GM04504 (cell line): Measurements from ENCODE around the gene PLEKHM3.
"Not testable (repeated sequence)": the region's sequence is repeated elsewhere in the genome, so short reads cannot be mapped to it uniquely, and the experiment has no call there.

Source experiments
- DNase-seq: peaks from one replicate; pipeline ENCODE4 v3.0.0-alpha.2; 2012; ENCODE audit warnings: low read depth

Gene PLEKHM3

DNA sequence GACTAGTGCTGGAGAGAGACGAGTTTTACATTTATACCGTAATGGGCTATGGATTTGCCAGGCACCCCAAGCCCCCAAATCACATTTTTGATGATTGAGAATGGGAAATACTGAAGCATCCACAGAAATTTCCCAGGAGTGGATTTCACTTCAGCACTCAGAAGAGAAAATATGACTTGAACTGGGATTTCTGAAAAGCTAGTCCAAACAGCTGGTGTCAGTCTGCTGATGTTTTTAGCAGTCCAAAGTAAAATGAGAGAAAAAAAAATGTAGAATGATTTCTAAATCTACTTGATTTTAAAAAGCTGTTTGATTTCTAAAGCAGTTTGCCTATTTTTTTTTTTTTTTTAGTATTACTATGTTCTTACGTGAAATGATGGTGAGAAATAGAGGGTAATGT, 105.0 kb downstream of the PLEKHM3 start:
- DNase-seq, result no peak

DNA sequence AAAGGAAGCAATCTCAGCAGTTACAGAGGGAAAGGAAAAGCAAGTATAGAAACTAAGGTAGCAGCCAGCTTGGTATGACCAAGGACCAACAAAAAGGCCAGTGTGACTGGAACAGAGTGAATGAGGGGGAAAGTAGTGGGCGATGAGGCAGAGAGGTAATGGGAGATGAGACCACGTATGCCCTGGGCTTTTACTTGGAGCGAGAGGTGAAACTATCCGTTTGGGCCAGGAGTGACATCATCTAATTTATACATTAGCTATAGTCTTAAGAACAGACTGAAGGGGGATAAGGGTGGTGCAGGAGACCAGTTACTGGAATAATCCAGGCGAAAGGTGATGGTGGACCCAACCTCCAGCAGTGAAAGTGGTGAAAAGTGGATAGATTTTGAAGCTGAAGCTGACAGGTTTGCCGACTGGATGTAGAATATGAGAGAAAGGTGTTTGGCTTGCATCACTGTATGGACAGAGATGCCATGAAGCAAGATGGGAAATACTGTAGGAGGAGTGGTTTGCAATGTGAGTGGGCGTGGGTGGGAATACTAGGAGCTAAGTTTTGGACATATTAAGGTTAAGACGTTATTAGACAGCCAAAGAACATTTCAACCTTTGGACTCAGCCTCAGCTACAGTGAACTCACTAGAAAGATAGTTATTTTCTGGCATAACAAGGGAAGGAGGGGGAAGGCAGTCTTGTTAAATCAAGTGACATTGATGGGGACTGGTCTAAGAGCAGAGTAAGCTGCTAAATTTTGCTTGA, 106.0 kb downstream of the PLEKHM3 start:
- DNase-seq, result no peak

DNA sequence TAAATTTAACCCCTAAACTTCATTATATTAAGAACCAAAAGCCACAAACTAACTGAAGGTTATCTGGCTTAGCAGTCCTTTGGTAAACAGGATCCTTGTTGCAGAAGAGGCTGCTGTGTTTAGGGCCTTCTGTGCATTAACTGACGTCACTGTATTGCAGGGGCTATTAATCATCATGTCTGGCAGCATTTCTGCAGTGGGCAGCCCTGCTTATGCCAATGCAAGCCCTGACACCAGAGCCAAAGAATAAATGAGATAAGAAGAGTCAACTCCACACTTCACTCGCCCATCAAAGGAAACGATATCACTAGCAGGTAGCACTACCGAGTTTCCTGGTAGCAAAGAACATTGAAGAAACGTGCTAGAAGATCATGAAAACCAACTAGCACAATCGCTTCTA, 110.6 kb downstream of the PLEKHM3 start:
- DNase-seq, result no peak

DNA sequence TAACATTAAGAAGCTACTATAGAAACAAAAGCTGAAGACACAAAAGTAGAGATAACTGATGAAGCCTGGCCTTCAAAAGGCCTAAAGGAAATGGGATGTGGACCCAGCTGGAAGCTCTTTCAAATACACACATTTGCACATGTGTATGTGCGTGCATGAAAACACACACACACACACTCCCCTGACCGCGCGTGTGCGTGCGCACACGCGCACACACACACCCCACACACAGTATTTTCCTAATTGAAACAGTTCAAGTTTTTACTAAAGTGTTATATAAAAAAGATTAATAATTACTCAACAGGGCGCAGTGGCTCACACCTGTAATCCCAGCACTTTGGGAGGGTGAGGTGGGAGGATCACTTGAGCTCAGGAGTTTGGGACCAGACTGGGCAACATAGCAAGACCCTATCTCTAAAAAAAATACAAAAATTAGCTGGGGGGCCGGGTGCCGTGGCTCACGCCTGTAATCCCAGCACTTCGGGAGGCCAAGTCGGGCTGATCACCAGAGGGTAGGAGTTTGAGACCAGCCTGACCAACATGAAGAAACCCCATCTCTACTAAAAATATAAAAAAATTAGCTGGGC, 111.5 kb downstream of the PLEKHM3 start:
- DNase-seq, result no peak

DNA sequence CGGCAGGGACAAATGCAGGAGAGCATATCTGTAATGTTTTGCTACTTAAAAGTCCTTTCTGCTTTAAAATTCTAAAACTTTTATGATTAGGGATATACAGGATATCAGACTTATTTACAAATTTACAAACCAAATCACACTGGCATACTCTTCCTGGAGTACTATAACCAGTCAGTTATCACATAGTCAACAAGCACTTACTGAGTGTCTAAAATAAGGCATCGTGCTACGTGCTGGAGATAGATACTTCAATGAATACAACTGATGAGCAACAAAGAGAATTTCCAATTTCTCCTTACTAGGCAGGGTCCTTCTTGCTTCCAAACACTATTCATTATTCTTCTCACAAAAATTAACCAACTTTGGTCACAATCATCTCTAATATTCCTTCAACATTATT, 113.5 kb downstream of the PLEKHM3 start:
- no peak for DNase-seq

DNA sequence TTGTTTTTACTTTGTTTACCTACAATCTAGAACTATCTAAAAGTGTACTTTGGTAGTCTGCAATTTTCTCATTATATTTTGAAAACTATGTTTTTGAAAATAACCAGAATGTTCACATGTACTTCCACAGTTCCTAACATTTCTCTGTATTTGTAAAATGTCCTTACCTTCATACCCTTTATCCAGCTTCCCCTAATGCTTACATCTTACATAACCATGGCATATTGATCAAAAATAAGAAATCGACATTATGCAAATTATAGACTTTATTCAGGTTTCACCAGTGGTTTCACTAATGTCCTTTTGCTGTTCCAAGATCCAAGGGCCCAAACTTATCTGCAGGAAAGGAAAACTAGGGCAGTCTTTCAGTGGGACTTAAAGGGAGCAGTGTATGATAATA, 114.1 kb downstream of the PLEKHM3 start:
- DNase-seq, result no peak

DNA sequence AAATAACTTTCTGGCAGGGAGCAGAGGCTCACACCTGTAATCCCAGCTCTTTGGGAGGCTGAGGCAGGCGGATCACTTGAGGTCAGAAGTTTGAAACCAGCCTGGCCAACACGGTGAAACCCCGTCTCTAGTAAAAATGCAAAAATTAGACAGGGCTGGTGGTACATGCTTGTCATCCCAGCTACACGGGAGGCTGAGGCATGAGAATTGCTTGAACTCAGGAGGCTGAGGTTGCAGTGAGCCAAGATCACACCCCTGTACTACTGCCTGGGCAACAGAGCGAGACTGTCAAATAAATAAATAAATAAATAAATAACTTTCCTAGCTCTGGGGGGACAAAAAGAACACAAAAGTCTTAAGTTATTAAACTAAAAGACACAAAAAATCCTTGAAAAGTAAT, 118.8 kb downstream of the PLEKHM3 start:
- DNase-seq, result not testable (repeated sequence)

DNA sequence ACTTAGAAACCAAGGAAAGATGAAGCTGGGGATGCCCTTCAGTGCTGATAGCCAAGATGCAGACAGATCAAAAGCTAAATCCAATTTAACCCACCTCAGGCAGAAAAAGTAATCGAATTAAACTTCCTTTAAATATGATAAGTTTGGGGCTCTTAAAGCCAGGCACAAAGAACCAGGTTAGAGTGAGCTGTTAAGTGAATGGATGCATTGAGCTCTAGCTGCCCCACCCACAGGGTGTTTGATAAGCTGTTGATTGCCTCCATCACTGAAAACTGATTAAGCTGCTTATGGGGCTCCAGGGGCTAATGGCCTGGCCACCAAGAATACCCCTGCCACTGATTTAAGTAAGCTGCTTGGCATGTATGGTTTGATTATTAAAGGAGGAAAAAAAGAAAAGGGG, 119.8 kb downstream of the PLEKHM3 start:
- no peak for DNase-seq

DNA sequence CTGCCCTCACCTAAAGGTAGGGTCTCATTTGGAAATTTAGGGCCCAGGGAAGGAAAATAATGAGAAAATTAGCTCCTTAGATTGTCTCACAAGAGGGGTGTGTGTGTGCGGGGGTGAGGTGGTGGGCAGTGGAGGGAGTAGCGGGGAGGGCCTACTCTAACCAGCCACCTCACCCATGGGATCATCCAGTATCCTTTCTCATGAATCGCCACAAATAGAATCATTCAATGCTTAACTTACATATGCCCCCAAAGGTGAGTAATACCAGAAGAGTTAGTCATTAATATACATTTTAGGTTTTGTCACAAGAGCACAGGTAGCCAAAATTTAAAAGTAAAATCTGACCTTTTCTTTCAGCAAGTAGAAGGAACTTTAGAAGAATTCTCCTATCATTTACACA, 122.1 kb downstream of the PLEKHM3 start:
- DNase-seq, result no peak

DNA sequence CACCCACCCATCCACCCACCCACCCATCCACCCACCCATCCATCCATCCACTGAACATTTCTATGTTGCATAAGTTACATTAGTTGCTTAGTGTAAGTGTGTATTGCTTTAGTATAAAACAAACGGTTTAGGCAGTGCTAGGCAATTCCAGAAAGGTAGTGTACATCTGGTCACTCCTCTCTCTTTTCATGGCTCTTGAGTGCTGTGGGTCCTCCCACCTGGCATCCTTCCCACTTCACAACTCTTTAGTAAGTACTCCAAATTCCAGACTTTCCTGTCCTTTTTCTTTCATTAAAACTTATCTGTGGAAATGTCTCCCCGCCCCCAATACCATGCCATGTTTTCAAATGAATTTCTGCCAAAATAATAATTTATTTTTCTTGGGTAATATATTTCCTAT, 122.5 kb downstream of the PLEKHM3 start:
- DNase-seq, result no peak

DNA sequence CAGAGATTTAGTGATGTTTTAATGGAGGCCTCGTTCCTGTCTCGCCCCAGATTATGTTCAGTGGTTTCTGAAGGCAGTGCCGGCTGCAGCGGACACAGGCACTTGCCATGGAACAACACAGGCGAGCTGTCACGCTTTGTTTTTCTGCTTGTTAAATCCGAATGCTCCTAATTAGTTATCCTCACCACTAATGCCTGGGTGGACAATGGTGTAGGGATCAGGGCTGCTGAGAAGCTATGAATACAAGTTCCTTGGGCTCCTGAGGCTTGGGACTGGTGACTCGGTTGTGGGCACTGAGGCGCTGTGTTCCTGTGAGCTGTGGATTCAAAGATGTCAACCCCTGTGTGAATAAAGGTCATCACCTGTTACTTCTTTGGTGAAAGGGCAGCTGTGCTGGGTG, 123.5 kb downstream of the PLEKHM3 start:
- DNase-seq, result no peak

DNA sequence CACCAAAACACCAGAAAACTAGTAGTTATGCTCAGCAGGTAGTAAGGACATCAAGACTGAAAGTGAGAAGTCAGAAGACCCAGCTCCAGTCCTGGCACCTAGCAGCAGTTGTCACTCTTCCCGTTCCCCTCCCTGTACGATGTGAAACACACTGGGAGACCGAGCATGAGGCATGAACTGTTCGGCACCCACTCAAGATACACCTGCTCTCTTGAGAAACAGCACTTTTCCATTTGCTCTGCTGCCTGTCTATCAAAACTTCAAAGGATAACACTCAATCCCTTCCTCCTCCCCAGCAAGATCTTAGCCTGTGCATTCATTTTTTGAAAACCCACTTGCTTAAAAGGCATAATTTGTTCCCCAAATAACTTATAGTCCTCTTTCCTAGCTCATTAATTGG, 123.9 kb downstream of the PLEKHM3 start:
- DNase-seq, result no peak

DNA sequence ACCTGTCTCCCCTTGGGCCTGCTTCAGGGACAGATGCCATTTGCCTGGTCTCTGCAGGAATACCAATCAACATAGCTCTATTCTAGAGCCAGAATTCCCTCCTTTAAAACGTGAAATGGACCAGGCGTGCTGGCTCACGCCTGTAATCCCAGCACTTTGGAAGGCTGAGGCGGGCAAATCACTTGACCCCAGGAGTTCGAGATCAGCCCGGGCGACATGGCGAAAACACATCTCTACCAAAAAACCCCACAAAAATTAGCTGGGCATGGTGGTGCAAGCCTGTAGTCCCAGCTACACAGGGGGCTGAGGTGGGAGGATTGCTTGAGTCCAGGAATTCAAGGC, 127.0 kb downstream of the PLEKHM3 start:
- no peak for DNase-seq

DNA sequence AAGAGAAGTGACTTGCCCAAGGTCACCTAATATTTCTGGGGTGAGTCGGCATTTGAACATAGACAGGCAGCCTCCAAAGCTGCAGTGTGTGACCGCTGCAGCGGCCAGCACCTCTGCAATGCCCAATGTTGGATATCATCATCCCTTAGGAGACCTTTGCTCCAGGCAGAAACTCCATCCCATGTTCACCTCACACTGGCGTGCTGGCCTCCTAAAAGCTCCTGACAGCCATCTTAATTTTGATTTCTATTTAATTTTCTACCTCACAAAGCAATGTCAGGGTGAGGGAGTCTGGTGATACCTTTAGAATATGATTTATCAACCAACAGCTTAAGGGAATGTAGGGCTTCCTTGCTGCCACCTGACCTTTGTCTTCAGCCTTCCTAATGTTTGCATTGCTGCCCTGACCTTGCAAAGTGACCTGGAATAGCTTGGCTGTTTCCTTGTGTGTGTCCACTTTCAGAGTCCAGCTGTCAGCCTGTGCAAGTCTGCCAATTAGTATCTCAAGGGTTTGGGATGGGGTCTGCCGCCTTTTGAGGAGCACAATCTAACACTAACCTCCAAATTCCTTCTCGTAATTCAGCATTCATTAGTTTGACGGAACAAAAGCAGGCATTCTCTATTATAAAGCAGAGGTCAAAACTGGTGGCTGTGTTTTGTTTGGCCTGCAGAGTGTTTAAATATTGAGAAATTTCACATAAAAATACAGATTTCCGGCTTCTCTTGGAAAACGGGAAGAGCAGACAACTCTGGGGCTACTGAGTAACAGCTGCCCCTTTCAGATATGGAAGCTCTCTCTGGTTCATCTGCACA, 127.6 kb downstream of the PLEKHM3 start:
- DNase-seq, result no peak

DNA sequence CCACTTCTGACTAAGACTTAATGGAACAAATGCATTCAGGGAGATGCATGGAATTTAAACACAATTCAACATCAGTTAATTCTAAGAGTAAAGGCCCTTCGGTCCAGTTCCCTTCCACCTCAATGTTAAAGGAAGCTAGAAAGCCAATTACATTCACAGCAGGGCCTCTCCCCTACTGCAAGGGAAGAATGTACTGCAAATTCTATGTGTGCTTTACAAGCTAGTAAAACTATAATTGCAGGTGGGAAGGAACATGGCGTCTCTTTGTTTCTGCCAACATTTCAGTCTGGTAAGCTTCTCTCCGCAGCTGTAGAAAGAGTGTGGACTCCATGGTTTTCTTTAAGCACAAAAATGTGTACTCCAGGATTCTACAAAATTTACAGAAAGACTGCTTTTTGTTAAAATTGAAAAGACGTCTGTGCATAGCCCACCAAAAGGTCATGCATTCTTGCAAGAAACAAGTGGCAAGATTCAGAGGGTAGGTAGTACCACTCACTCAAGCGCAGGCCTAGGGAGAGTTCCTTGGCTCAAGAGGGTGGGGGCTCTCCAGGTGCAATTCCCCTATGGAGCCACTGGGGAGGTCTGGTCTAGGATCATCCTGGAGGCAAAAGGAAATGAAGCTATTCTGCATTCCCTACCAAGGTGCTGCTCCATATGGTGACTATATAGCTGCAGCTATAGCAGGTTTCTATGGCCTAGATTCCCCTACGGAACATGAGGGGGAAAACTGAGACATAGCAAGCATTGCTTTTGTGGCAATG, 128.6 kb downstream of the PLEKHM3 start:
- DNase-seq, result no peak

DNA sequence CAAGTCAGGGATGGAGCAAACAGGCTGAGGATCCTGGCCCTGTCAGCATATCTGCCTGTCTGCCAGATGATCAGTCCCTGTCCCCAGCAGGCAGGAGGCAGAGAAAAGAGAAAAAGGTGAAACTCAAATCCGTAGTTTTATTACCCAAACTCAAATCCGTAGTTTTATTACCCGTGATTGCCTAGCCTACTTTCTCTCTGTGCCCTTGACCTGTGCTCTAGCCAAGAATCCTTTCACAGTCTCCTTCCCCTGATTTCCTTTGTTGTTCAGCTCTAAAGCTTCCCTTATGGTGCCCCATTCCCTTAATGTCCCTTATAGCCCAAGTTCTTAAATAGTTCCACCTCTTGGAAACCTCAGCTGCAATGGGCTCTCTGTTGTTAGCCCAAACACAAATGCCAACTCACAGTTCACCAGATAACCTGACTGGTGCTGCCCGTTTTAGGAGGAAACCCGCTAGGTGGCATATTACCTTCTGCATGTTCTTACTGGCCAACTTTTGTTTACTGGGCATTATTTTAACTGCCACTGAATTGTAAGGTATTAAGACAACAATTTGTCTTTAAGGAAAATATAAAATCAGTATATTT, 130.0 kb downstream of the PLEKHM3 start:
- DNase-seq, result no peak

DNA sequence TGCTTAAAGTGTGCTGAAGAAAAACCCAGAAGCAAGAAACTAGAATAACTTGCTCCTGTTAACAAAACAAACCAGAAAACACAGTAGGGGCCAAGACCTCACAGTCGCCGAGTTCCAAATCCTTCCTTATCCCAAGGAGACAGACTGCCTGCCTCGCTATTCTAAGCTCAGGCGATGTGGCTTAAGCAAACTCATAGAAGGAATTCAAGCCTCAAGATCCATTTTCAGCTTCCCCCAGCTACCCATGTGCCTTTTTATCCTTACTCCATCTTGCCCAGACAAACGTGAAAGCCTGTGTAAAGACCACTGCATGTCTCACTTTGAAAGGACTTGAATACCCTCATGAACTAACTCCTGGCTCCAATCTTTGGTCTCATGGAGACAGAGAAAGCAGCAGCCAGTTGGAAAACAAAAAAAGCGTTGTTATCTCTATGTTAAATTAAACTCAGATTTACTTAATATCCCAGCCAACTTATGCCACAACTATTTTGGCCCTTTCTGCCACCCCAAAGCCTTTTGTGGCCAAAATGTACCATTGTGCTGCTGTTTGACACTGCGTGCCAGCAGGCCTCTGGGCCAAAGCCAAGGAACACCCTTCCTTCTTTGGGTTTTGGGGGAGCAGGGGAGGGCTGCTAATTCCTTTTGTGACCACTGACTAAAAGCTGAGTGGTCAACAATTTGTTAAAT, 132.5 kb downstream of the PLEKHM3 start:
- no peak for DNase-seq

DNA sequence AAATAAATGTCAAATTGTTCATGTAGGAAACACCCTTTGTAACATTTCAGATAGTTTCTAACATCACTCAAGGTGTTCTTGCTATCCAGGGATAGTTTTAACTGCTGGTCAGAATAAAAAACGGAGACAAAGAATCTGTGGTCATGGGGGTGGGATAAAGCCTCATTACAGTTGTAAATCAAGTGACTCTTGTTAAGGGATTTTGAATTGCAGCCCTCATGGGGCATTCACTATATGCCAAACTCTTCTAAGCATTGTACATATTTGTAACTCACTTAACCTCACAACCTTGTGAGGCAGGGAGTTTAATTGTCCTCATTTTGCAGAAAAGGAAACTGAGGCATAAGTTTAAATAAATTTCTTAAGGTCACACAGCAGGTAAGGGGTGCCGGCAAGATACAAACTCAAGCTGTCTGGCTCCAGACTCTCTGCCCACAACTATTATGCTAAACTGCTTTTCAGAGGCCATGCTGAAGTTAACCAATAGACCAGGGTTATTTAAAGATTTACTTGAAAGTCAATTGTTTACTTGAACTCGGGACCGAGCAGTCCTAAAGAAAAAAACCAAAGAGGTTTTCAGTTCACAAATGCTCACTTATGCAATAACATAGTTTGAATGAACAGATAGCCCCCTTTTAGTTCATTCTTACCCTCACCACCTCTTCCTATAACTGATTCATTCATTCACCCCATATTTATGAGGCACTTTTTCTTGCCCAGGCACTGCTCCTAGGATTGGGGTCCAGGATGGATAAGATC, 134.1 kb downstream of the PLEKHM3 start:
- no peak for DNase-seq

DNA sequence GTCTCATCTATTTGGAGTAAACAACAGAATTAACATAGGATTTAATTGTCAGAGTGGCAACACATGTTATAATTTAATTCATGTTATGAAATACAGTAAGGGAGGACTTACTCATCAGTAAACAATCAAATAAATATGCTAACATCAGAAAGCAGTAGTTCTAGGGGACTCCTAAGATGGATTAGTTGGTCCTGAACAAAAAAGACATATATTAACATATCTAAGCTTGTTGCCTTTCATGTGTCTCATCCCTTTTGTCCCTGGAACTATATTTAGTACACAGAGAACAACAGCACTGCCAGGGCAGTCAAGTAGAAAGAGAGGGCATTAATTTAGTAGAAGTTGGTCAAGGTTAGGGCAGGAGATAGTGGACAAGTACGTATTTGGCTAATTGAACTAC, 137.8 kb downstream of the PLEKHM3 start:
- no peak for DNase-seq

DNA sequence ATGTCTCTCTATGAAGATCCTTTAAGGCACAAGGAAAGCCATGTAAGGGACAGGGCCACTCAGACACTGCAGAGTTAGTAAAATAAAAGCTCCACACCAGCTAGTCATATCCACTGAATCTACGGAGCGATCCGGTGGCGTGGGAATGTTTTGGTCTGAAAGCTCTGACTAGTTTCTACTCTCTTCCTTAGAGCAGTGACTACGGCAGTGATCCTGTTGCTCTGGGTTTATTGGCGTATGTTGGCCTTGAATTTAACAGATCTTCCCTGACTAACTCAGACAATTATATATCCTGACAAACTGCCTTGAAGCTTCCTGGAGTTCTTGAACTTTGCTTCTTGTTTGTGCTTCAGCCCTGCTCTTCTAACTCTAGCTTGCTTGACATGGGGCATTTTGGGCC, 140.3 kb downstream of the PLEKHM3 start:
- DNase-seq, result no peak

DNA sequence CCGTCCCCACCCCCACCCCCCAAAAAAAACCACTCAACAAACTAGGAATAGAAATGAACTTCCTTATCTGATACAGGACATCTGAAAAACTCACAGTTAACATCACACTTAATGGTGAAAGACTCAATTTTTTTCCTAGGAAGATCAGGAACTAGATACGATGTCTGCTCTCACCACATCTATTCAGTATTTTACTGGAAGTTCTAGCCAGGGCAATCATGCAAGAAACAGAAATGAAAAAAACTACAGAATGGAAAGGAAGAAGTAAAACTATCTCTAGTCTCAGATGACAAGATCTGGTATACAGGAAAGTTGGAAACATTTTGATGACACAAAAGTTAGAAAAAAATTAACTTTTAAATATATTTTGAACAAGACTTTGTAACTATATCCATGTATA, 141.2 kb downstream of the PLEKHM3 start:
- DNase-seq, result no peak
